Bronchial epithelial cell (primary cell): ENCODE data around the gene BCAS3. TPM values are rescaled to one million over a fixed set of nuclear protein-coding genes. Genes with fewer than 3 reads are reported as not detected.
"Not testable (repeated sequence)": the region's sequence is repeated elsewhere in the genome, so short reads cannot be mapped to it uniquely, and the experiment has no call there.

Experiments
- DNase-seq: peaks from one replicate; pipeline ENCODE4 v3.0.0-alpha.2; 2010; ENCODE audit warnings: low read depth
- FAIRE-seq: peaks from 2 replicates; lab custom pipeline; 2011; peaks lifted over from hg19 to GRCh38; lab: Jason Lieb, UNC
- H3K27me3 ChIP-seq: 2 replicates; pipeline ENCODE4 v1.5.1; 2011; ENCODE audit warnings: low read length; ENCODE audit not compliant: control insufficient read depth, insufficient read depth
- H3K36me3 ChIP-seq: 2 replicates; pipeline ENCODE4 v1.5.1; 2011; ENCODE audit warnings: low read length; ENCODE audit not compliant: control insufficient read depth, insufficient read depth
- H3K4me3 ChIP-seq: 2 replicates; pipeline ENCODE4 v1.5.1; 2011; ENCODE audit warnings: mild to moderate bottlenecking, low read depth, low read length, control low read depth
- total RNA-seq: library from RNA; depleted of rRNA; stranded (reverse); fragments of >200 nt; gene quantifications from 2 replicates; pipeline ENCODE4 v1.2.1, GENCODE V29; 2014
- TF ChIP-seq, protein P1 (sequence below): IDR thresholded peaks from 2 replicates; pipeline ENCODE4 v1.5.1; 2011; ENCODE audit warnings: mild to moderate bottlenecking, moderate library complexity, low read length, control low read depth, inconsistent platforms; ENCODE audit not compliant: insufficient read depth, severe bottlenecking

Gene BCAS3
- total RNA-seq, 1 donor from 2014 or later: 10.3 TPM

DNA sequence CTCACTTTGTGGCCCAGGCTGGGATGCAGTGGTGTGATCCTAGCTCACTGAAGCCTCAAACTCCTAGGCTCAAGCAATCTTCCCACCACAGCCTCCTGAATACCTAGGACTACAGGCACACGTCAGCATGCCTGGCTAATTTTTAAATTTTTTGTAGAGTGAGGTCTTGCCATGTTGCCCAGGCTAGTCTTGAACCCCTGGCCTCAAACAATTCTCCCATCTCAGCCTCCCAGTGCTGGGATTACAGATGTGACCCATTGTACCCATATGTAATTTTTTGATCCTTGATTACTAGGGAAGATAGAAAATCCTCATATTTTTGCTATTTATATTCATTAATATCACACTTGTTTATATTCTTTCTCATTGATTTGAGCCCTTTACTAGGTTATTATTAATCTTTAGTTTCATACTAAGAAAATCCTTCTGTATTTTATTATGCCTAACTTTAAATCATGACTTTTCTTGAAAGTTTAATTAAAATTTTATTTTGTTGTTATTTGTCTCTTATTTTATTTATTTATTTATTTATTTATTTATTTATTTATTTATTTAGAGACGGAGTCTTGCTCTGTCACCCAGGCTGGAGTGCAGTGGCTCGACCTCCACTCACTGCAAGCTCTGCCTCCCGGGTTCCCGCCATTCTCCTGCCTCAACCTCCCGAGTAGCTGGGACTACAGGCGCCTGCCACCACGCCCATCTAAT is 75.4 kb downstream of the BCAS3 start:
- TF ChIP-seq, protein P1, sequence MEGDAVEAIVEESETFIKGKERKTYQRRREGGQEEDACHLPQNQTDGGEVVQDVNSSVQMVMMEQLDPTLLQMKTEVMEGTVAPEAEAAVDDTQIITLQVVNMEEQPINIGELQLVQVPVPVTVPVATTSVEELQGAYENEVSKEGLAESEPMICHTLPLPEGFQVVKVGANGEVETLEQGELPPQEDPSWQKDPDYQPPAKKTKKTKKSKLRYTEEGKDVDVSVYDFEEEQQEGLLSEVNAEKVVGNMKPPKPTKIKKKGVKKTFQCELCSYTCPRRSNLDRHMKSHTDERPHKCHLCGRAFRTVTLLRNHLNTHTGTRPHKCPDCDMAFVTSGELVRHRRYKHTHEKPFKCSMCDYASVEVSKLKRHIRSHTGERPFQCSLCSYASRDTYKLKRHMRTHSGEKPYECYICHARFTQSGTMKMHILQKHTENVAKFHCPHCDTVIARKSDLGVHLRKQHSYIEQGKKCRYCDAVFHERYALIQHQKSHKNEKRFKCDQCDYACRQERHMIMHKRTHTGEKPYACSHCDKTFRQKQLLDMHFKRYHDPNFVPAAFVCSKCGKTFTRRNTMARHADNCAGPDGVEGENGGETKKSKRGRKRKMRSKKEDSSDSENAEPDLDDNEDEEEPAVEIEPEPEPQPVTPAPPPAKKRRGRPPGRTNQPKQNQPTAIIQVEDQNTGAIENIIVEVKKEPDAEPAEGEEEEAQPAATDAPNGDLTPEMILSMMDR: no peak
- Histone ChIP-seq H3K36me3 (no peaks in the 10 kb centered on the region), H3K27me3 (no peaks in the 10 kb centered on the region), H3K4me3 (no peak overlapping the region)
- FAIRE-seq: no peak
- DNase-seq: no peak

DNA sequence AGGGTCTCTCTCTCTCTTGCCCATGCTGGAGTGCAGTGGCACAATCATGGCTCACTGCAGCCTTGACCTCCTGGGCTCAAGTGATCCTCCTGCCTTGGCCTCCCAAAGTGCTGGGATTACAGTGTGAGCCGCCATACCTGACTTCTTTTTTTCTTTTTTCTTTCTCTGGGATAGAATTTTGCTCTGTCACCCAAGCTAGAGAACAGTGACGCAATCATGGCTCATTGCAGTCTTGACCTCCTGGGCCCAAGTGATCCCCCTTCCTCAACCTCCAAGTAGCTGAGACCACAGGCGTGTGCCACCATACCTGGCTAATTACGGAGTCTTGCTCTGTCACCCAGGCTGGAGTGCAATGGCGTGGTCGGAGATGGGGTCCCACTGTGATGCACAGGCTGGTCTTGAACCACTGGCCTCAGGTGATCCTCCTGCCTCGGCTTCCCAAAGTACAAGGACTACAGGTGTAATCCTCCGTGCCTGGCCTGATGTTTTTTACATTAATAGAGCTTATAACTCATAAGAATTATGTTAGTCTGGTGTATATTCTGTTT is 76.5 kb downstream of the BCAS3 start:
- H3K4me3 ChIP-seq: no peak overlapping the region
- no peak for FAIRE-seq
- H3K36me3 ChIP-seq: no peaks in the 10 kb centered on the region

DNA sequence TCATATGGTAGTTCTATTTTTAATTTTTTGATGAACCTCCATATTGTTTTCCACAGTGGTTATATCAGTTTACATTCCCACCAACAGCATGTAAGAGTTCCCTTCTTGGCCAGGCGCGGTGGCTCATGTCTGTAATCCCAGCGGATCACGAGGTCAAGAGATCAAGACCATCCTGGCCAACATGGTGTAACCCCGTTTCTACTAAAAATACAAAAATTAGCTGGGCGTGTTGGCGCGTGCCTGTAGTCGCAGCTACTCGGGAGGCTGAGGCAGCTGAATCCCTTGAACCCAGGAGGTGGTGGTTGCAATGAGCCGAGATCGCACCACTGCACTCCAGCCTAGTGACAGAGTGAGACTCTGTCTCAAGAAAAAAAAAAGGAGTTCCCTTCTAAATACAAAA is 79.1 kb downstream of the BCAS3 start:
- not testable (repeated sequence) for H3K27me3 ChIP-seq, FAIRE-seq, DNase-seq, H3K4me3 ChIP-seq, H3K36me3 ChIP-seq

More for the DNA sequence above, 76.5 kb downstream of the BCAS3 start:
- no peaks in the 10 kb centered on the region for H3K27me3 ChIP-seq
- DNase-seq: no peak
- TF ChIP-seq, protein P1: no peak

DNA sequence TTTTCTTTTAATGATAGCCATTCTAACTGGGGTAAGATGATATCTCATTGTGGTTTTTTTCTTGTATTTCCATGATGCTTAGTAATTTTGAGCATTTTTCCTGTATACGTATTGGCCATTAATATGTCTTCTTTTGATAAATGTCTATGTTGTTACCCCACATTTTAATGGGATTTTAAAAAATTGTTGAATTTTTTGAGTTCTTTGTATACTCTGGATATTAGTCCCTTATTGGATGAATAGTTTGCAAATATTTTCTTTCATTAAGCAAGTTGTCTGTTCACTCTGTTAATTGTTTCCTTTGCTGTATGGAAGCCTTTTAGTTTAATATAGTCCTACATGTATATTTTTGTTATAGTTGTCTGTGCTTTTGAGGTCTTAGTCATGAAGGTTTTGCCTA is 79.8 kb downstream of the BCAS3 start:
- no peaks in the 10 kb centered on the region for H3K36me3 ChIP-seq
- H3K27me3 ChIP-seq: no peaks in the 10 kb centered on the region
- TF ChIP-seq, protein P1: no peak
- FAIRE-seq: no peak
- H3K4me3 ChIP-seq: no peak overlapping the region
- DNase-seq: no peak

DNA sequence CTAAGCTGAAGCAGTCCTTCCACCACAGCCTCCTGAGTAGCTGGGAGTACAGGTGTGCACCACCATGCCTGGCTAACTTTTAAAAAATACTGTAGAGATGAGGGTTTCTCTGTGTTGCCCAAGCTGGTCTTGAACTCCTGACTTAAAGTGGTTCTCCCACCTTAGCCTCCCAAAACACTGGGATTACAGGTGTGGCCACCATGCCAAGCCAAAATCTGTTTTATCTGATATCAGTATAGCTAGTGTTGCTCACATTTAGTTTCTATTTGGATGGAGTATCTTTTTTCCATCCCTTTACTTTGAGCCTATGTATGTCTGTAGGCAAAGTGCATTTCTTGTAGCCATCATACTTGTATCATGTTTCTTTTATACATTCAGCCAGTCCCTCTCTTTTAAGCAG is 82.1 kb downstream of the BCAS3 start:
- Histone ChIP-seq H3K27me3 (no peaks in the 10 kb centered on the region), H3K36me3 (no peaks in the 10 kb centered on the region), H3K4me3 (no peak overlapping the region)
- FAIRE-seq (no peak), DNase-seq (no peak)
- TF ChIP-seq, protein P1: no peak

DNA sequence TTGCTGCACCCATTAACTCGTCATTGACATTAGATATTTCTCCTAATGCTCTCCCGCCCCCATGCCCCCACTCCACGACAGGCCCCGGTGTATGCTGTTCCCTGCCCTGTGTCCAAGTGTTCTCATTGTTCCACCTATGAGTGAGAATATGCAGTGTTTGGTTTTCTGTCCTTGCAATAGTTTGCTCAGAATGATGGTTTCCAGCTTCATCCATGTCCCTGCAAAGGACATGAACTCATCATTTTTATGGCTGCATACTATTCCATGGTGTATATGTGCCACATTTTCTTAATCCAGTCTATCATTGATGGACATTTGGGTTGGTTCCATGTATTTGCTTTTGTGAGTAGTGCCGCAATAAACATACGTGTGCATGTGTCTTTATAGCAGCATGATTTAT is 83.7 kb downstream of the BCAS3 start:
- not testable (repeated sequence) for DNase-seq, H3K27me3 ChIP-seq, H3K4me3 ChIP-seq, H3K36me3 ChIP-seq, FAIRE-seq
